Esophagus muscularis mucosa (tissue), 3 donors: Measurements from ENCODE around the gene HS6ST3.

ENCODE experiments used
- POLR2A ChIP-seq: fragments of 450-650 bp; IDR thresholded peaks from one replicate; pipeline ENCODE4 v1.6.1; 2017; ENCODE audit warnings: antibody characterized with exemption, moderate library complexity, mild to moderate bottlenecking, low read depth
- POLR2AphosphoS5 ChIP-seq, 2 donors: sonication (generic); formaldehyde crosslinking; IDR thresholded peaks; one replicate each; pipeline ENCODE4 v1.6.1; 2017; ENCODE audit warnings: antibody characterized with exemption in 2 of 2
- TF ChIP-seq, protein P1 (sequence below), 3 experiments: fragments of 200-600 bp in 2 of 3; fragments of 450-650 bp in 1 of 3; sonication (generic) in 2 of 3; IDR thresholded peaks; one replicate each; pipeline ENCODE4 v1.5.1; 2017 to 2019; ENCODE audit warnings: antibody characterized with exemption in 3 of 3, mild to moderate bottlenecking in 2 of 3, moderate library complexity in 1 of 3

DNA sequence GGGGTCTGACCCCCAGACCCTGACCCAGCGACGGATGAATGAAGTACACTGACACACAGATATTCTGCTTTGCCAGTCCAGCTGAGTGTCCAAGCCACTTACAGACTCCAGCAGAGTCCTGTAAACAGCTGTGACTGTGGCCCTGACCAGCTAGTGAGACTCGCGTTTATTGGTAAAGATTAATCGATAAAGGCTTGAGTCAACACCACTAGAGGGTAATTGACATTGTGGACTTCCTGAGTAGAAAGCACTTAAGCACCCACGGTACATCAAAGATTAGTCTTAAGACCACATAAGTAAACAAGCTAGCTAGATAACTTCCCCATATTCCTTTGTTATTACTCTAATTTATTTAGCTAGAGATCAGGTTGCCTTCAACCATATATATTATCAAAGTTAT, 758.4 kb downstream of the HS6ST3 start:
- TF ChIP-seq POLR2AphosphoS5 (IDR thresholded peaks at IDR 0.05) (no peak), POLR2A (no peak)
- TF ChIP-seq, protein P1, sequence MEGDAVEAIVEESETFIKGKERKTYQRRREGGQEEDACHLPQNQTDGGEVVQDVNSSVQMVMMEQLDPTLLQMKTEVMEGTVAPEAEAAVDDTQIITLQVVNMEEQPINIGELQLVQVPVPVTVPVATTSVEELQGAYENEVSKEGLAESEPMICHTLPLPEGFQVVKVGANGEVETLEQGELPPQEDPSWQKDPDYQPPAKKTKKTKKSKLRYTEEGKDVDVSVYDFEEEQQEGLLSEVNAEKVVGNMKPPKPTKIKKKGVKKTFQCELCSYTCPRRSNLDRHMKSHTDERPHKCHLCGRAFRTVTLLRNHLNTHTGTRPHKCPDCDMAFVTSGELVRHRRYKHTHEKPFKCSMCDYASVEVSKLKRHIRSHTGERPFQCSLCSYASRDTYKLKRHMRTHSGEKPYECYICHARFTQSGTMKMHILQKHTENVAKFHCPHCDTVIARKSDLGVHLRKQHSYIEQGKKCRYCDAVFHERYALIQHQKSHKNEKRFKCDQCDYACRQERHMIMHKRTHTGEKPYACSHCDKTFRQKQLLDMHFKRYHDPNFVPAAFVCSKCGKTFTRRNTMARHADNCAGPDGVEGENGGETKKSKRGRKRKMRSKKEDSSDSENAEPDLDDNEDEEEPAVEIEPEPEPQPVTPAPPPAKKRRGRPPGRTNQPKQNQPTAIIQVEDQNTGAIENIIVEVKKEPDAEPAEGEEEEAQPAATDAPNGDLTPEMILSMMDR (IDR thresholded peaks at IDR 0.05) = no peak
